Measurements from ENCODE around the gene MUC5B. TPM values are rescaled to one million over a fixed set of nuclear protein-coding genes. Genes with fewer than 3 reads are reported as not detected.

Gene MUC5B
- total RNA-seq, 4 donors from 2014 or later = 0.04 to 139 (median 1.6) TPM

DNA sequence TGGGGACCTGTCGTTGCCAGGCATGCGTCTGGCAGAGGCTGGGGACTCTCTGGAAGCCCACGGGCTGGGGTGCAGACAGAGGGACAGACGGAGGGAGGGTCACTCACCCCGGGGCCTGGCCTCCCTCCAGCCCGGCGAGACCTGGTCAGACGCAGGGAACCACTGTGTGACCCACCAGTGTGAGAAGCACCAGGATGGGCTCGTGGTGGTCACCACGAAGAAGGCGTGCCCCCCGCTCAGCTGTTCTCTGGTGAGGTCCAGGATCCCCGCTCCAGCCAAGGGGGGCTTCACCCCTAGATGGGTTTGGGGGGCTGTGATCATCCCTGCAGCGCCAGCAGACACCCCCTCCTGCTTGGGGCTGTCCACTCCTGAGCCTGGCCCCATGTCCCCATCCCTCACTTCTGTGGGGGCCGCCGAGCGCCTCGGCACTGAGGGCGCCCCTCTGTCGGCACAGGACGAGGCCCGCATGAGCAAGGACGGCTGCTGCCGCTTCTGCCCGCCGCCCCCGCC lies 23.6 kb upstream of the MUC5B start:
- no peak overlapping the region for H3K4me3 ChIP-seq
- peaks cover 0 to 25% (median 3%) of the 10 kb centered on the region in 3 donors for H3K4me1 ChIP-seq
- no peak overlapping the region for H3K27ac ChIP-seq
- TF ChIP-seq POLR2A (IDR thresholded peaks at IDR 0.05) = no peak
- TF ChIP-seq, protein P1, sequence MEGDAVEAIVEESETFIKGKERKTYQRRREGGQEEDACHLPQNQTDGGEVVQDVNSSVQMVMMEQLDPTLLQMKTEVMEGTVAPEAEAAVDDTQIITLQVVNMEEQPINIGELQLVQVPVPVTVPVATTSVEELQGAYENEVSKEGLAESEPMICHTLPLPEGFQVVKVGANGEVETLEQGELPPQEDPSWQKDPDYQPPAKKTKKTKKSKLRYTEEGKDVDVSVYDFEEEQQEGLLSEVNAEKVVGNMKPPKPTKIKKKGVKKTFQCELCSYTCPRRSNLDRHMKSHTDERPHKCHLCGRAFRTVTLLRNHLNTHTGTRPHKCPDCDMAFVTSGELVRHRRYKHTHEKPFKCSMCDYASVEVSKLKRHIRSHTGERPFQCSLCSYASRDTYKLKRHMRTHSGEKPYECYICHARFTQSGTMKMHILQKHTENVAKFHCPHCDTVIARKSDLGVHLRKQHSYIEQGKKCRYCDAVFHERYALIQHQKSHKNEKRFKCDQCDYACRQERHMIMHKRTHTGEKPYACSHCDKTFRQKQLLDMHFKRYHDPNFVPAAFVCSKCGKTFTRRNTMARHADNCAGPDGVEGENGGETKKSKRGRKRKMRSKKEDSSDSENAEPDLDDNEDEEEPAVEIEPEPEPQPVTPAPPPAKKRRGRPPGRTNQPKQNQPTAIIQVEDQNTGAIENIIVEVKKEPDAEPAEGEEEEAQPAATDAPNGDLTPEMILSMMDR (IDR thresholded peaks at IDR 0.05) = no peak
- 35% methylated on average over 5 of the region's 27 CpGs; no CpG with 5 or more reads in 1 of the 2 donors for whole genome bisulfite sequencing, 2 donors
- H3K9me3 ChIP-seq = no peaks in the 10 kb centered on the region
- peaks cover 0 to 95% (median 5%) of the 10 kb centered on the region in 4 donors for H3K27me3 ChIP-seq
- intact Hi-C loops (cut with DNase I) = no loop called here
- H3K36me3 ChIP-seq = no peaks in the 10 kb centered on the region
- DNase-seq = no peak

DNA sequence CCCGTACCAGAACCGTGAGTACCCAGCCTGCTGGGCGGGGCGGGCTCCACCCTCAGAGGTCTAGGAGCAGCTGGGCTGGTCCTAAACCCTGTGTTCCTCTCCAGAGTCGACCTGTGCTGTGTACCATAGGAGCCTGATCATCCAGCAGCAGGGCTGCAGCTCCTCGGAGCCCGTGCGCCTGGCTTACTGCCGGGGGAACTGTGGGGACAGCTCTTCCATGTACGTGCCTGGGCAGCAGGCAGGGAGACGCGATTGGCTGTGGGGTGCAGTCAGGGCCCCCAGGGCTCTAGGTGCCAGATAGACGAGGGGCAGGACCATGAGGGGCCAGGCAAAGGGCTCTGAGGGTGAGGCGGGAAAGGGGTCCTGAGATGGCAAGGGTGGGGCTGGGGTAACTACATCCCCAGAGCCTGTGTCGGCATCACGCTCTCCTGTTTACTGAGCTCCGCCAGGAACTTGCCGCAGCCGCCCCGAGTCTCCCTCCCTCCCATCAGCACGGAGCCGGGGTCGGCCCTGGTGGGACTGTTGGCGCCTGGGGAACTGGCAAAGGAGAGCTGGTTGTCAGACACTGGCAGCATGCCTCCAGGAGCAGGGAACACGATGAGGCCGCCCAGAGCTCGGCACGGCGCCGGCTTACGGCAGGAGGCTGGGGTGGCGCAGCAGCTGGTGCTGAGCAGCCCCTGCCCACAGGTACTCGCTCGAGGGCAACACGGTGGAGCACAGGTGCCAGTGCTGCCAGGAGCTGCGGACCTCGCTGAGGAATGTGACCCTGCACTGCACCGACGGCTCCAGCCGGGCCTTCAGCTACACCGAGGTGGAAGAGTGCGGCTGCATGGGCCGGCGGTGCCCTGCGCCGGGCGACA lies 22.9 kb upstream of the MUC5B start:
- Histone ChIP-seq H3K4me3 (no peak overlapping the region), H3K36me3 (no peaks in the 10 kb centered on the region), H3K4me1 (peaks cover 0 to 25% (median 3%) of the 10 kb centered on the region in 3 donors), H3K27me3 (peaks cover 0 to 96% (median 5%) of the 10 kb centered on the region in 4 donors), H3K27ac (no peak overlapping the region), H3K9me3 (no peaks in the 10 kb centered on the region)
- DNase-seq = no peak
- TF ChIP-seq, protein P1 (IDR thresholded peaks at IDR 0.05) = no peak
- no peak for TF ChIP-seq POLR2A (IDR thresholded peaks at IDR 0.05)
- intact Hi-C loops (cut with DNase I) = loop anchor here (10.0 kb wide), 2 partner anchors 315 to 375 kb away; partner anchors contain the start of gene DUSP8
- 33 to 59% methylated on average over 11 to 18 of the region's 47 CpGs for WGBS, 2 donors

DNA sequence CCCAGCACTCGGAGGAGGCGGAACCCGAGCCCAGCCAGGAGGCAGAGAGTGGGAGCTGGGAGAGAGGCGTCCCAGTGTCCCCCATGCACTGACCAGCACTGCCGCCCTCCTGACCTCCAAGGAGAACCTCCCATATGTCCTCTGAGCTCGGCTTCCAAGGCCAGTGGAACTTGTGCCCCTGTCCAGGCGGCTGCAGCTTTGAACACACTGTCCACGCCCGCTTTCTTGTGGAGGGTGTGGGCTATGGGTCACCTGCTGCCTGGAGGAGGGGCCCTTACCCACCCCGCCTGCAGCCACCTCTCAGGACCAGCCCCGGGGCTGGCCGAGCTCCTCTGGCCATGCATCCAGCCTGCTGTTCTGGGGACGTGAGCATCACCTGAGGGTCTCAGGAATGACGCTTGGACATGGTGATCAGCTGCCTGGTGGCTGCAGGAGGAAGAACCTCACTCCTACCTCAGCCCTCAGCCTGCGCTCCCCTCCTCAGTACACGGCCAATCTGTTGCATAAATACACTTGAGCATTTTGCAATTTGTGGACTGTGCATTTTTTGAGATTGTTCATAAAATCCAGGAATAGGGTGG lies 22.2 kb upstream of the MUC5B start:
- Histone ChIP-seq H3K9me3 (no peaks in the 10 kb centered on the region), H3K27ac (no peak overlapping the region), H3K36me3 (no peaks in the 10 kb centered on the region), H3K4me1 (peaks cover 0 to 25% (median 3%) of the 10 kb centered on the region in 3 donors), H3K4me3 (no peak overlapping the region), H3K27me3 (peaks cover 0 to 97% (median 5%) of the 10 kb centered on the region in 4 donors)
- TF ChIP-seq, protein P1 (IDR thresholded peaks at IDR 0.05) = no peak
- TF ChIP-seq POLR2A (IDR thresholded peaks at IDR 0.05) = no peak
- no peak for DNase-seq
- WGBS, 2 donors = 55 to 60% methylated on average over 1 to 8 of the region's 16 CpGs
- intact Hi-C loops (cut with DNase I) = loop anchor here (10.0 kb wide), 2 partner anchors 314 to 374 kb away; partner anchors contain the start of gene DUSP8

DNA sequence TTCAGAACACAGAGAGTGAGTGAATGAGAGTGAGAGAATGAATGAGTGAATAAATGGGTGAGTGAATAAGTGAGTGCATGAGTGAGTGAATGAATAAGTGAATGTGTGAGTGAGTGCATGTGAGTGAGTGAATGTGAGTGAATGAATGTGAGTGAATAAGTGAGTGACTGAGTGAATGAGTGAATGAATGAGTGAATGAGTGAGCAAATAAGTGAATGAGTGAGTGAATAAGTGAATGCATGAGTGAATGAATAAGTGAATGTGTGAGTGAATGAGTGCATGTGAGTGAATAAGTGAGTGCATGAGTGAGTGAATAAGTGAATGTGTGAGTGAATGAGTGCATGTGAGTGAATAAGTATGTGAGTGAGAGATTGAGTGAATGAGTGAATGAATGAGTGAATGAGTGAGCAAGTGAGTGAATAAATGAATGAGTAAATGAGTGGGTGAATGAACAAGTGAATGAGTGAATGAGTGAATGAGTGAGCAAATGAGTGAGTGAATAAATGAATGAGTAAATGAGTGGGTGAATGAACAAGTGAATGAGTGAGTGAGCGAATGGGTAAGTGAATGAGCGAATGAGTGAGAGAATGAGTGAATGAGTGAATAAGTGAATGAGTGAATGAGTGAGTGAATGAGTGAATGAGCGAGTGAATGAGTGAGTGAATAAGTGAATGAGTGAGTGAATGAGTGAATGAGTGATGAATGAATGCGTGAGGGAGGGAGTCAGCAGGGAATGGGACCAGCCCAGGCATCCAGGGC lies 21.3 kb upstream of the MUC5B start:
- TF ChIP-seq, protein P1 (IDR thresholded peaks at IDR 0.05) = no peak
- TF ChIP-seq POLR2A (IDR thresholded peaks at IDR 0.05) = no peak
- intact Hi-C loops (cut with DNase I) = loop anchor here (10.0 kb wide), 2 partner anchors 313 to 373 kb away; partner anchors contain the start of gene DUSP8
- peaks cover 0 to 95% (median 5%) of the 10 kb centered on the region in 4 donors for H3K27me3 ChIP-seq
- no peaks in the 10 kb centered on the region for H3K9me3 ChIP-seq
- WGBS, 2 donors = 81 to 82% methylated on average over 4 of the region's 4 CpGs
- peaks cover 0 to 25% (median 3%) of the 10 kb centered on the region in 3 donors for H3K4me1 ChIP-seq
- no peak for DNase-seq
- H3K27ac ChIP-seq = no peak overlapping the region
- H3K4me3 ChIP-seq = no peak overlapping the region
- H3K36me3 ChIP-seq = no peaks in the 10 kb centered on the region

All from esophagus squamous epithelium (tissue), 5 donors.